HEK293 (cell line): ENCODE data around the gene NPM3.
A peak's percentile ranks its signal among the peaks of the same experiment; 100 is the strongest.

Experiments
- AEBP2 ChIP-seq: fragments of 450-650 bp; formaldehyde crosslinking; IDR thresholded peaks from 2 replicates; pipeline ENCODE4 v1.5.1; 2016; ENCODE audit warnings: missing biosample characterization, missing genetic modification characterization, borderline replicate concordance
- GLI4 ChIP-seq: fragments of 450-650 bp; formaldehyde crosslinking; IDR thresholded peaks from 2 replicates; pipeline ENCODE4 v1.5.1; 2016; ENCODE audit warnings: missing biosample characterization, missing genetic modification characterization
- GLIS2 ChIP-seq: fragments of 450-650 bp; formaldehyde crosslinking; IDR thresholded peaks from 2 replicates; pipeline ENCODE4 v1.5.1; 2016; ENCODE audit warnings: missing biosample characterization, missing genetic modification characterization
- KLF1 ChIP-seq: fragments of 450-650 bp; formaldehyde crosslinking; IDR thresholded peaks from 2 replicates; pipeline ENCODE4 v1.5.1; 2016; ENCODE audit warnings: missing biosample characterization, missing genetic modification characterization
- KLF9 ChIP-seq: fragments of 450-650 bp; formaldehyde crosslinking; IDR thresholded peaks from 2 replicates; pipeline ENCODE4 v1.5.1; 2016; ENCODE audit warnings: missing biosample characterization, missing genetic modification characterization, low read depth
- OSR2 ChIP-seq: fragments of 450-650 bp; formaldehyde crosslinking; IDR thresholded peaks from 2 replicates; pipeline ENCODE4 v1.5.1; 2016; ENCODE audit warnings: missing biosample characterization, missing genetic modification characterization
- PRDM1 ChIP-seq: fragments of 450-650 bp; formaldehyde crosslinking; IDR thresholded peaks from 2 replicates; pipeline ENCODE4; 2016; ENCODE audit warnings: missing biosample characterization, missing genetic modification characterization
- PRDM6 ChIP-seq: fragments of 450-650 bp; formaldehyde crosslinking; IDR thresholded peaks from 2 replicates; pipeline ENCODE4 v1.5.1; 2017; ENCODE audit warnings: missing biosample characterization, missing genetic modification characterization
- SP3 ChIP-seq: fragments of 450-650 bp; formaldehyde crosslinking; IDR thresholded peaks from 2 replicates; pipeline ENCODE4 v1.5.1; 2016; ENCODE audit warnings: missing biosample characterization, missing genetic modification characterization
- TRIM28 ChIP-seq: IDR thresholded peaks from 2 replicates; pipeline ENCODE4 v1.6.1; 2011; ENCODE audit warnings: low read length, control low read depth, borderline replicate concordance
- YY1 ChIP-seq: fragments of 450-650 bp; formaldehyde crosslinking; IDR thresholded peaks from 2 replicates; pipeline ENCODE4 v1.5.1; 2018; ENCODE audit warnings: missing biosample characterization, missing genetic modification characterization
- ZBTB48 ChIP-seq: fragments of 450-650 bp; formaldehyde crosslinking; IDR thresholded peaks from 2 replicates; pipeline ENCODE4 v1.5.1; 2016; ENCODE audit warnings: missing biosample characterization, missing genetic modification characterization
- ZBTB6 ChIP-seq: fragments of 450-650 bp; formaldehyde crosslinking; IDR thresholded peaks from 2 replicates; pipeline ENCODE4 v1.5.1; 2017; ENCODE audit warnings: missing biosample characterization, missing genetic modification characterization
- ZEB2 ChIP-seq: fragments of 450-650 bp; formaldehyde crosslinking; IDR thresholded peaks from 2 replicates; pipeline ENCODE4 v1.5.1; 2016; ENCODE audit warnings: missing biosample characterization, missing genetic modification characterization
- ZNF121 ChIP-seq: fragments of 450-650 bp; formaldehyde crosslinking; IDR thresholded peaks from 2 replicates; pipeline ENCODE4 v1.5.1; 2016; ENCODE audit warnings: missing biosample characterization, missing genetic modification characterization
- ZNF157 ChIP-seq: fragments of 450-650 bp; formaldehyde crosslinking; IDR thresholded peaks from 2 replicates; pipeline ENCODE4 v1.5.1; 2016; ENCODE audit warnings: missing biosample characterization, missing genetic modification characterization
- ZNF26 ChIP-seq: fragments of 450-650 bp; formaldehyde crosslinking; IDR thresholded peaks from 2 replicates; pipeline ENCODE4 v1.5.1; 2016; ENCODE audit warnings: missing biosample characterization, missing genetic modification characterization
- ZNF274 ChIP-seq, 2 experiments: fragments of 200-500 bp in 1 of 2; fragments of 450-650 bp in 1 of 2; sonication (Bioruptor generic) in 1 of 2; formaldehyde crosslinking in 1 of 2; IDR thresholded peaks; 2 replicates each; pipeline versions ENCODE4 v1.5.1 to v1.6.1; 2014 to 2016; ENCODE audit warnings: borderline replicate concordance in 1 of 2, inconsistent platforms in 1 of 2, low read length in 1 of 2, missing biosample characterization in 1 of 2, missing genetic modification characterization in 1 of 2
- ZNF324 ChIP-seq: fragments of 450-650 bp; formaldehyde crosslinking; IDR thresholded peaks from 2 replicates; pipeline ENCODE4 v1.5.1; 2016; ENCODE audit warnings: missing biosample characterization, missing genetic modification characterization
- ZNF423 ChIP-seq: fragments of 450-650 bp; formaldehyde crosslinking; IDR thresholded peaks from 2 replicates; pipeline ENCODE4 v1.5.1; 2016; ENCODE audit warnings: missing biosample characterization, missing genetic modification characterization
- ZNF426 ChIP-seq: fragments of 450-650 bp; formaldehyde crosslinking; IDR thresholded peaks from 2 replicates; pipeline ENCODE4 v1.5.1; 2017; ENCODE audit warnings: missing biosample characterization, missing genetic modification characterization, mild to moderate bottlenecking, inconsistent platforms, moderate library complexity
- ZNF449 ChIP-seq: fragments of 450-650 bp; formaldehyde crosslinking; IDR thresholded peaks from 2 replicates; pipeline ENCODE4 v1.5.1; 2017; ENCODE audit warnings: missing biosample characterization, mild to moderate bottlenecking, missing genetic modification characterization, moderate library complexity
- ZNF548 ChIP-seq: fragments of 450-650 bp; formaldehyde crosslinking; IDR thresholded peaks from 2 replicates; pipeline ENCODE4 v1.5.1; 2016; ENCODE audit warnings: missing biosample characterization, missing genetic modification characterization
- ZNF623 ChIP-seq: fragments of 450-650 bp; formaldehyde crosslinking; IDR thresholded peaks from 2 replicates; pipeline ENCODE4 v1.5.1; 2016; ENCODE audit warnings: missing biosample characterization, missing genetic modification characterization
- ZNF624 ChIP-seq: fragments of 450-650 bp; formaldehyde crosslinking; IDR thresholded peaks from 2 replicates; pipeline ENCODE4 v1.5.1; 2017; ENCODE audit warnings: missing biosample characterization, missing genetic modification characterization
- ZNF626 ChIP-seq: fragments of 450-650 bp; sonication (Bioruptor Pico); formaldehyde crosslinking; IDR thresholded peaks from 2 replicates; pipeline ENCODE4 v1.5.1; 2018; ENCODE audit warnings: missing biosample characterization, missing genetic modification characterization, inconsistent platforms
- ZNF639 ChIP-seq: fragments of 450-650 bp; formaldehyde crosslinking; IDR thresholded peaks from 2 replicates; pipeline ENCODE4 v1.5.1; 2016; ENCODE audit warnings: missing biosample characterization, missing genetic modification characterization
- ZNF645 ChIP-seq: fragments of 450-650 bp; formaldehyde crosslinking; IDR thresholded peaks from 2 replicates; pipeline ENCODE4; 2016; ENCODE audit warnings: missing biosample characterization, missing genetic modification characterization

Gene NPM3

GRCh38 chr10:101817337-101818118 lies 34.3 kb upstream of the NPM3 start (continued):
- TF ChIP-seq KLF1 (tag by site-specific recombination) (peak; percentile 25; the same call in 1 of the 2 replicates), YY1 (no peak), ZNF157 (no peak), KLF9 (no peak), ZNF645 (no peak), PRDM1 (no peak), OSR2 (peak; percentile 74), ZNF623 (tag by site-specific recombination) (no peak; the same call in 1 of the 2 replicates), ZNF426 (tag by site-specific recombination) (no peak), ZNF324 (tag by site-specific recombination) (no peak), SP3 (tag by site-specific recombination) (peak; percentile 45; the same call in 1 of the 2 replicates), ZNF423 (no peak), GLIS2 (tag by site-specific recombination) (peak; percentile 69), PRDM6 (tag by site-specific recombination) (peak; percentile 78), ZBTB48 (tag by site-specific recombination) (no peak), ZBTB6 (peak; percentile 68; the same call in 1 of the 2 replicates), ZNF639 (no peak), TRIM28 (no peak), ZNF548 (tag by site-specific recombination) (no peak), ZNF449 (no peak; the same call in 1 of the 2 replicates), ZEB2 (tag by site-specific recombination) (0 out of 2 replicates have a peak, but pooled peaks have one; percentile 14), ZNF274 (IDR thresholded peaks at IDR 0.05; ENCODE audit: low read length) (no peak), ZNF274 (tag by site-specific recombination; IDR thresholded peaks at IDR 0.05; ENCODE audit: borderline replicate concordance) (no peak), ZNF121 (tag by site-specific recombination) (0 out of 2 replicates have a peak, but pooled peaks have one; percentile 33), GLI4 (tag by site-specific recombination) (no peak), ZNF626 (tag by site-specific recombination) (no peak), ZNF624 (tag by site-specific recombination) (no peak), AEBP2 (tag by site-specific recombination) (no peak), ZNF26 (tag by site-specific recombination) (no peak)
